GM18907 (cell line): ENCODE data around the gene PRMT2.

Experiments used
- ATAC-seq: cut with Tn5 transposase; IDR thresholded peaks from one replicate; pipeline ENCODE4 v1.9.1; 2021; ENCODE audit warnings: mild to moderate bottlenecking, moderate library complexity; ENCODE audit not compliant: unreplicated experiment

The PRMT2 gene

DNA sequence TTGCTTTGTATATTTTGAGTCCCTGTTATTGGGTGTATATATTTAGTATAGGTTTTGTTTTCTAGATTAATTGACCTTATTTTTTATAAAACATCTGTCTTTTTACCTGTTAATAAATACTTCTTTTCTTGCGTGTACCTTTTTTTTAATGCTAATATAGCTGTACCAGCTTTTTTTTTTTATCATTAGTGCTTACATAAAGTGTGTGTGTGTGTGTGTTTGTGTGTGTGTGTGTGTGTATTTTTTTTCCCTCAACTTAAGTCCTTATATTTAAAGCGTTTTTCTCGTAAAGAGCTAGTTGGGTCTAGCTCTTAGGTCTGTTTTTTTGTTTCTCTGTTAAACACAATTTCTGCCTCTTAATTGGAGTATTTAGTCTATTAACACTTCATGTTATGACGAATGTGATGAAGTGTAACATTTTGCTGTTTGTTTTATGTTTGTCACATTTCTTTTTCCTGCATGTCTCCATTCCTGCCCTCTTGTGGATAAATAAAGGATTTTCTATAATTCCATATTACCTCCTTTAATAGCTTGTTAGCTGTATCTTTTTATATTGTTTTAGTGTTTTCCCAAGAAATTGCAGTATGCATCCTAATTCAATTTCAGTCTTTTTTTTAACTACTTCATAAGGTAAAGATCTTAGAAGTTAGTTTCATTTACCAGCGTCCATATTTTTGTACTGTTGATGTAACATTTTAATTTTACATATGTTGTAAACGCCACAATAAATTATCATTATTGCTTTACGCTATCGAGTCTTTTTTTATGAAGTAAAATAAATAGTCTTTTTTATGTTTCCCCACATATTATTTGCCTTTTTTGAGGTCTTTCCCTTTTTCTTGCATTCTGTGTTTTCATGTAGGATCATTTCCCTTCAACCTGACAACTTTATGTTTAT is 4.3 kb downstream of the PRMT2 start:
- ATAC-seq, result no peak

DNA sequence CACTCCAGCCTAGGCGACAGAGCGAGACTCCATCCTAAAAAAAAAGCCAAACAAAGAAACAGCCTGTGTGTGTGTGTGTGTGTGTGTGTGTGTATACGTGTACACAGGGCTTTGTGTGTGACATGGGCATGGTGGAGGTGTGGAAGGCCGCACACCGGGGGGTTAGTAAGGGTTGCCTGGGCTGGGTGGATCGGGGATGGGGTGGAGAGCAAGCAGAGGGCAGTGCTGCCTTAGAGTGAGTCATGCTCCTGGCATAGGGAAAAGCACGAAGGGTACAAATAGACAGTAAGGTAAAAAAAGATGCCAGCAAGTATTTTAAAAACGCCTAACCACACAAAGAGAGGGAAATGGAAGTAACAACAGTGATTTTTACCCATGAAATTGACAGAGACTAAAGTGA is 6.2 kb downstream of the PRMT2 start:
- no peak for ATAC-seq

DNA sequence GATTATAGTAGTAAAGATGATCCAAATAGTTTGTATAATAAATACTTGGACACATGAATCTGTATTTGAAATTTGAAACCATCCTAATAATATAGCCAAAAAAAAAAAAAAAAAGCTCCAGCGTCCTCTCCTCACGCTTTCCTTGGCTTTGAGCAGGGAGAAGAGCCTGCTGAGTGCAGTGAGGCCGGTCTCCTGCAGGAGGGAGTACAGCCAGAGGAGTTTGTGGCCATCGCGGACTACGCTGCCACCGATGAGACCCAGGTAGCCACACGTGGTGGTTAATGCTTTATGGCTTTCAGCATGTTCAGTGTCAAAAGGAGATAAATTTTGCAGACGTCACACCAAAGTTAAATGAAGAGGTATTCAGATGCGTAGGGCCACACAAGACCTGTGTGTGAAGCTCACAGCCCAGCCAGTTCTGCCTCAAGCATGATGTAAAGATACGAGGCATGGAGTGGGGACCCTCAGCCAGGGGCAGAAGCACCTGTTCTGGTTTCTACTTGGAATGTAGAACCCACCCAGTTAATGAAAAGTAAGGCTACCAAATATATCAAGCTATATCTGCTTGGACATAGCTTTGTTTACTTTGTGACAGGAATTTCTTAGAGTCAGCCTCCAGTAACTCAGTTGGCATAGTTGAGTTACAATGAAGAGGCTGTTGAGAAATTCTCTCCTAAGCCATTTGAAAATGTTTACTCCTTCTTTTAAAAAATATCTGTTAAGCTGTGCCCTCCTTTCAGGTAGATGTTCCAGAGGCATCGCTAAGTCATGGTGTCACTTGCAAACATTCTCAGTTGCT is 8.1 kb downstream of the PRMT2 start:
- ATAC-seq, result no peak

DNA sequence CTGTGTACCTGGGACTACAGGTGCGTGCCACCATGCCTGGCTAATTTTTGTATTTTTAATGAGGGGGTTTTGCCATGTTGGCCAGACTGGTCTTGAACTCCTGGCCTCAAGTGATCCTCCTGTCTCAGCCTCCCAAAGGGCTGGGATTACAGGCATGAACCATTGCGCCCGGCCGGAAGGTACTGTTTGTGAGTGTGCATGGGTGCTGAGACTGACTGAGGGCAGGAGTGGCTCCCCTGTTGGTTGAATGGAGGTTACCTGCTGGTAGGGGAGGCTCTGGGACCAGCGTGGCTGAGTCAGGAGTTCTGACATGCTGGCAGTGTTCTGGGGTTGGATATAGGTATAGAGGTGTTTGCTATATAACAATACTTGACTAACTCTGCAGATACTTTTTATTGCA is 10.4 kb downstream of the PRMT2 start:
- ATAC-seq, result no peak

DNA sequence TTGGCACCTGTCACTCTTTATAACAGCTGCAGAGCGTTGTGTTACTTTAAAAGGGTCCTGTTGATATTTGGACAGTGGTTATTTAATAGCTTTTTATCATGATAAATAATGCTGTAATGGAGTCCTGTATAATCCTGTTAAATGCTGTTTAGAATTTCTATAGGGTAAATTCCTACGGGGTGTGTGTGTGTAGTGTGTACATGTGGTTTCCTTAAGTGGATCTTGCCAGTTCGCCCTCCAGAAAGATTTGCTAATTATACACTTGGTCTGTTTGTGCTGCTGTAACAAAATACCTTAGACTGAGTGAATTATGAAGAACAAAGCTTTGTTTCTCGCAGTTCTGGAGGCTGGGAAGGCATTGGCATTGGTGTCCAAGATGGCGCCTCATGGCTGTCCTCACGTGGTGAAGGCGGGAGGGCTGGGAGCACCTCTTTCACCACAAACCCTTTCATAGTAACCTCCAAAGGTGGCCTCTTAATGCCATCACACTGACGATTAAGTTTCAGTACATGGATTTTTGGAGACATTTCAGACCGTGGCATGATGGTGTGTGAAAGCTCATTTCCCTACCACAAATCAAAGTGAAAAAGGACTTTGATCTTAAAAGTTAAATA is 11.2 kb downstream of the PRMT2 start:
- no peak for ATAC-seq

DNA sequence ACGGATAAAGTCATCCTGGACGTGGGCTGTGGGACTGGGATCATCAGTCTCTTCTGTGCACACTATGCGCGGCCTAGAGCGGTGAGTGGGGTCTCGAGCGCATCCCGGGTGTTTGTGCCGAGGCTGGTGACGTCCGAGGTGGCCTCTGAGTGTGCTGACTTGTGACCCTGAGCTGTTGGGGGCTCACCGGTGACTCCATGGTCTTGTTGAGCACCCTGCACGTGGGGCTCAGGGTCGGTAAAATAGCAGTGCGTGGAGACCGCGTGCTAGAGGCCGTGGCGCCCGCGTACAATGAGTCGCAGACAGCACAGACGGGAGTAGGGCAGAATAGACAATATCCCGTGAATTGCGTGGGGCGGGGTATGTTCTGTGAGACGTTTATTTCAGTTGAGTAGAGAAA is 13.1 kb downstream of the PRMT2 start:
- no peak for ATAC-seq

DNA sequence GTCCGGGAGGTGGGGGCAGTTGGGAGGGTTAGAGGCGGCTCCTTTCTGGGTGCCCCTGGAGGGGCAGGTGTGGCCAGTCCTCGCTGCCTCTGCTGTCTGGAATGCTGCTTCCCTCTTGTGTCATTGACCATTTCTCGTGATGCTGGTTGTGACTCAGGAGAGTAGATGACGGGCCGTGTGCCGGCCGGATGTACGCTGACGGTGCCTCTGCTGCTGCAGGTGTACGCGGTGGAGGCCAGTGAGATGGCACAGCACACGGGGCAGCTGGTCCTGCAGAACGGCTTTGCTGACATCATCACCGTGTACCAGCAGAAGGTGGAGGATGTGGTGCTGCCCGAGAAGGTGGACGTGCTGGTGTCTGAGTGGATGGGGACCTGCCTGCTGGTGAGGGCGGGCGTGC is 13.9 kb downstream of the PRMT2 start:
- ATAC-seq, result no peak

DNA sequence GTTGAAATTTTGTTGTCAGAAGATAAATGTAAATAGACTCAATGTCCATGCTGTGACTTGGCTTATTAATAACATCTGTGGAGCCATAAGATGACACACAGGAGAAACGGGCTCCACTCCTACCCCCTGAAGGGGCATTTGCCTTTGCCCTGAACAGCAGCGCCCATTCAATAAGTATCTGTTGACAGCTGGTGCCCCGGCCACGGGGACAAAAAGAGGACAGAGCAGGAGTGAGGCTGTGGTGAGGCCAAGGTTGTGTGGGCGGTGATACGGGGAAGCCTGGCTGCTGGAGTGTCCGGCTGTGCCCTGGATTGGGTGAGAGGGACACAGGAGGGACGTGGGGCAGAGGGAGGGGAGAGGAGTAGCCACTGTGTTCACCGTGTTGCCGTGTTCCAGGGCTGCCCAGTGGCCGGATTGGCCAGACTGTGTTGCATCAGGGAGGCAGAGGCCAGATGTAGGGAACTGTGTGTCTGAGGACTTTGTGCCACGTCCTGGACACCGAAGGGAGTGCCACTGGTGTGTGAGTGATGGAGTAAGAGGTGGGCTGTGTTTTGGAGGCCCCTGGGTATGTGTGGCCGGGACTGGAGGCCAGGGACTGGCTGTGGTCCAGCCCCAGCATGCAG is 15.1 kb downstream of the PRMT2 start:
- ATAC-seq, result no peak

DNA sequence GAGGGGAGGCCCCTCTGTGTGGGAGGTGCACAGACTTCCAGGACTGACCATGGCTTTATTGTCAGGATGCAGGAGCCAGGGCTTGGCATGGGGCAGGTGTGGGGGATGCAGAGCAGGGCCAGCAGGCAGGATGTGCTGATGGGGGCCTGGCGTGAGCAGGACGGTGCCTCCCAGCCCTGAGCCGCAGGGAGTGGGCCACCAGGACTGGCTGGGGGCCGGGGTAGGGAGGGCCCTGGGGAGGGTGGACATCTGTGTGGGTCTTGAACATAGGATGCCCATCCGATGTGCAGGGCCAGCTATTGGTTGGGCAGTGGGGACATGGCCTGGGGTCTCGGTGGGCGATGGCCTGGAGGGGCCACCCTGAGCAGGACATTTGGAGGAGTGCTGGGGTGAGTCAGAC is 15.6 kb downstream of the PRMT2 start:
- no peak for ATAC-seq

DNA sequence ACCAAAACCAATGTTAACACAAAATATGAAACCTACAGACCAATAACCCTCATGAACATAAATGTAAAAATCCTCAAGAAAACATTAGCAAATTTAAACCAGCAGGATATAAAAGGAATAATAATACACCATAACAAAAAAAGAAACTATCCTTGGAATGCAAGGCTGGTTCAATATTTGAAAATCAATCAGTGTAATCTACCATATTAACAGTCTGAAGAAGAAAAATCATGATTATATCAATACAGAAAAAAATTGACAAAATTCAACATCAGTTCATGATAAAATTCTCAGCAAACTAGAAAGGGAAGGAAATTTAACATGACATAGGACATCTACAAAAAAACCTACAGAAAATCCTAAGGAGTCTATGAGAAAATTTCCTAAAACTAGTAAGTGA is 19.8 kb downstream of the PRMT2 start:
- ATAC-seq, result no peak

DNA sequence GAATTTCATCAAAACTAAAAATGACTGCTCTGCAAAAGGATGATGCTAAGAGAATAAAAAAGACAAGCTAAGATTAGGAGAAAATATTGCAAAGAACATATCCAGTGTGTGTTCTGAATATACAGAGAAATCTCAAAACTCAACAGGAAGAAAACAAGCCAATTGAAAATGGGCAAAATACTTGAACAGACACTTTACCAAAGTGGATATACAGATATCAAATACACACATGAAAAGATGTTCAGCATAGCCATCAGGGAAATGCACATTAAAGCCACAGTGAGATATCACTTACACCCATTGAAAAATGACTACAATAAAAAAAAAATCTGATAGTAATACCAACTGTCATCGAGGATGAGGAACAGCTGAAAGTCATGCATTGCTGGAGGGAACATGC is 21.3 kb downstream of the PRMT2 start:
- ATAC-seq, result no peak

DNA sequence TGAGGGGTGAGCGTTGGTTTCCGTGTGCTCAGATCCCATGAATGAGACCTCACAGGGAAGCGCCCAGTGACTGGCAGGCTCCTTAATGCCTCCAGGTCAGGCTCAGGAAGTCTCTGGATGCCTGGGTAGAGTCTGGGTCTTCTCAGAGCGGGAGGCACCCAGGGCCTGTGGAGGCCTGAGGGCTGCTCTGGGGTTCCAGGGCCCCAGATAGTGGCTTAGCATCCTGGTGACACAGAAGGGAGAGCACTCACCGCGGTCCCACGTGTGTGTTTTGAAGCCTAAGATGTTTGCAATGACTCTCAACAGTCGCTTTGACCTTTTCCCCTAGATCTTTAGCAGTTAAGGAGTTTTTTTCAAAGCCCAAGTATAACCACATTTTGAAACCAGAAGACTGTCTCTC is 25.0 kb downstream of the PRMT2 start:
- no peak for ATAC-seq

DNA sequence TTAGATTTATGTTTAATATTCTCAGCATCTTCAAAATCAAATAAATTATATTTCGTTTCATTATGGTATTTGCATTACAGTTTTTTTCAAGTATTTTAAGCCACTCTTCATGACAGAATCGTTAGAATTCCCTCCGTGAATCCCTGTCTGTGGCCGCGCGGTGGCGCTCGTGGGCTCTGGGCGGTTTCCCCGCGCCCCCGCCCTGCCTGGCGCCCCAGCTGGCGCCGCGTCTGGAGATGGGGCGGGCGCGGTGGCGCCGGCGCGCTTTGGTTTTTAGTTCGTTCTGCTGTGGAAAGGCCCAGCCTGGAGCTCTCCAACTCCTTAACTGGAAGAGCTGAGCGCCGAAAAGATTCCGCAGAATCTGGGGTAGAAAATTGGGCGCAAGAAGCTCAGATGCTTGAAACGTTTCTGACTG is 25.7 kb downstream of the PRMT2 start:
- ATAC-seq, result no peak

DNA sequence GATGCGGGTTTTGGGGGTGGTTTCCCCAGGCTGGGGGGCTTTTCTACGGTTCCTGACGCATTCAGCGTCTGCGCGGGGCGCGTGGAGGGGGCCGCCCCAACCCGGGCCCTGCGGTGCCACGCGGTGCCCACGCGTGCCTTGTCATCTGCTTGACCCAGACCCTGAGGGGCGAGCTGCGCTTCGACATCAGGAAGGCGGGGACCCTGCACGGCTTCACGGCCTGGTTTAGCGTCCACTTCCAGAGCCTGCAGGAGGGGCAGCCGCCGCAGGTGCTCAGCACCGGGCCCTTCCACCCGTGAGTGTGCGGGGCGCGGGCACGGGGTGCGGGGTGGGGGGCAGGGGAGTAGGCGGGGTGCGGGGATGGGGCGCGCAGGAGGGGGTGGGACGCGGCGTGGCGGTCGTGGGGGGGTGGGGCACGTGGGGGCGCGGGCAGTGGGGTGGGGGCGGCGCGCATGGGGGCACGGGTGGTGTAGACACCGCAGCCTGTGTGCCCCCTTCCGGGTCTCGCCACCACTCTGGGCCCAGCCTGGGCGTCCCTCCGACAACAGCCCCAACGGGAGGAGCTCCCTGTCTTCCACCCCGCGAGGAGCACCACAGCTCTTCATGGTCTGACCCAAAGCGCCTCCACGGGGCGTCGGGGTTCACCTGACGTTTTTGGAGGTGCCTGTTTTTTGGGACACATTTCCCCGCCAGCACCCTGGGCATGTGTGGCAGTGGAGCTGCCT is 26.3 kb downstream of the PRMT2 start:
- ATAC-seq, result no peak

DNA sequence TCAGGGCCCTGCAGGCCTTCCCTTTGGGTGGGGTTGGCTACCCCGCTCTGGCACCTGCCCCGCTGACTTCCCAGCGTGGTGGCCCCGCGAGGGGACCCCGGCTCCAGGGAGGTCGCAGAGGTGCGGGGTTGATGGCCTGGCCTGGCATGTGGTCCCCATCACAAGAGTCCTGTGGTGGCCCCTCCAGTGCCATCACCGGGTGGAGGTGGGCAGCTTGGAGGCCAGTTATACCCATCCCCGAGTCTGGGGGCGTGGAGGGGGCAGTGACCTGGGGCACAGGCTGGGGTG is 26.8 kb downstream of the PRMT2 start:
- no peak for ATAC-seq

DNA sequence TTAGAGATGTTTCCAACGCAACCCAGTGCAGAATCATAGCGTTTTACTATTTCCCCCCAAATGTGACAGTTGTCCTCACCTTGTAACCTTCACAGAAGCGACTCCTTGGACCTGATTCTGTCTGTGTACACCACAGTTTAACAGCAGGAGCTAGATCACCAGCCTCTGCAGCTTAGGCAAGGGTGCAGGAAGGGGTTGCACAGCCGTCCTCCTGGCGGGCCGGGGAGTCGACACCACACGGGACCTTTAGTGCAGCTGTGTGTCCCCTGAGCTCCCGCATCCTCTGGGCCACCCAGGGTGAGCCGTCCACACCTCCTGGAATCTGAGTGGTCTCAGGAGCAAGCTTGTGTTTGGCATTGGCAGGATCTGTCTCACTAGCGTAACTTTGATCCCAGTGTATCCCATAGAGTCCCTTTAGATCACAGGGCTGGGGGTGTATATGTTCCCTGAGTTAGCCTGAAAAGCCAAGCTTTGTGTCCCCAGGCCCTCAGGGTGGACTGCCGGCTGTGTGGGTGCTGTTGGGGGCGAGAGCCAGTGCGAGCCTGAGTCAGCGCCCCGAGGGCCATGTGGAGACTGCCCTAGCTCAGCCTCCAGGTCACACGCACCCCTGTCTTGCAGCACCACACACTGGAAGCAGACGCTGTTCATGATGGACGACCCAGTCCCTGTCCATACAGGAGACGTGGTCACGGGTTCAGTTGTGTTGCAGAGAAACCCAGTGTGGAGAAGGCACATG is 27.5 kb downstream of the PRMT2 start:
- ATAC-seq, result no peak

DNA sequence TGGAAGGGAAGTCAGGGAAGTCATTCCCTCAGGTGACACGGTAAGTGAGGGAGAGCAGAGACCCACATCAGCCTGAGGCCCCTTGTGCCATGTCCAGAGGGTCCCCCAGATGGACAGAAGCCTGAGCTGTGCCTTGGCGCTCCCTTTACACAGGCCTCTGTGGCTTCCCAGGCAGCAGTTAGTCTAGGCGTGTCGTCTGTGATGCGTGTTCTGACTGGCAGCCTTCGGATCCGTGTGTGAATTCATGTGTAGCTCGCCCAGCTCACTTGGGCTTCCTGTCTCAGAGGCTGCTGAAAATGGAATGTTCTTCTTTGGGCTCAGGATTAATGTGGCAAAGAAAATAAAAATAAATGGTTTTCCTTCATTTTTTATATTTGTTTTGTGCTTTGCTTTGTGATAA is 28.3 kb downstream of the PRMT2 start:
- no peak for ATAC-seq

DNA sequence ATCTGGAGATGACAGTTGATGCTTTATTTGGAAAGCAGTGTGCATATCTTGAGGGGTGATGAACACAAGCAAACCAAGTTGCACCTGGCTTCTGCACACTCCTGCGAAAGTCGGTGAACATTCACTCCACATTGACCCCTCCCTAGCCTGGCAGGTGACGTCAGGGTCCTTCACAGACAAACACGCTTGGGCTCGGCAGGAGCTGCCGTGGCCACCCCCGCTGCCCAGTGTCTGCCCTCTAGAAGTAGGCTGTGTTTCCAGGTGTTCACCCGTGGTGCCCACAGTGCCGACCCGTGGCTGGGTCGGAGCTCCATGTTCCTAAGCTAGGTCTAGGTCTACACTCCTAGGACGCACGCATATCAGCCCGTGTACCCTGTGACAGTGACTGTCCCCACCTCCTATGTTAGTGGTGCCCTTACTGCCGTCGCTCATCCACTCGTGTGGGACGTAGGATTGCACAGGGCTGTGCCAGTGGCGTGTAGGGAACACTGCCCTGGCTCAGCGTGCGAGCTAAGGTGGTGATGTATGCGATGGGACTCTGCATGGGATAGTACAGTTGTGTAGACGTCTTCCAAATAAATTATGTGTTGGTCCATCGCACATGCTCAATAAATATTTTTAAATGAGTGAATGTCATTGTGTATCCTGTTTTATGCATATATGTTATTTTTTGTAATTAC is 29.0 kb downstream of the PRMT2 start:
- no peak for ATAC-seq

DNA sequence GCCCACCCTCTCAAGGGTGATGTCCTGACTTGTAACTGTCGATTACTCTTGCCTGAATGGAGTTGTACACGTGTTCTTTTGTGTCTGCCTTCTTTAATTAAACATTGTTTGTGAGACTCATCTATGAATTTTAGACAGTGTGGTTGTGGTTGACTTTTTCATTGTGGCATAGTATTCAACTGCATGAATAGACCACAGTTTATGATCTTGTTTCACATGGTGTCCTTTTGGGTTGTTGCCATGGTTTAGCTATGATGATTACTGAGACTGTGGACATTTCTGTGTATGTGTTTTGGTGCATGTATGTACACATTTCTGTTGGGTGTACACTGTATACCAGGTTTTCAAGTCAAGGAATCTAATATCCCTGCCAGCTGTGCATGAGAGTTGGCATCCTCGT is 30.1 kb downstream of the PRMT2 start:
- no peak for ATAC-seq
